Adrenal gland (tissue), 19 donors: Measurements from ENCODE around the gene RPS26. TPM values are rescaled to one million over a fixed set of nuclear protein-coding genes. Genes with fewer than 3 reads are reported as not detected.
A peak's percentile ranks its signal among the peaks of the same experiment; 100 is the strongest.

Experiments
- DNase-seq, 7 donors: peaks; one replicate each; pipeline ENCODE4 v3.0.0-alpha.2; 2019 to 2020
- H3K27ac ChIP-seq, 5 donors: fragments of 200-600 bp; sonication (generic) in 4 of 5; 1 replicate in 3 of 5; 2 replicates in 2 of 5; pipeline versions ENCODE4 v1.5.1 to v1.8.0; 2016 to 2020; ENCODE audit warnings: mild to moderate bottlenecking in 1 of 5
- H3K27me3 ChIP-seq: fragments of 200-600 bp; 2 replicates; pipeline ENCODE4 v1.8.0; 2021
- H3K36me3 ChIP-seq, 2 donors: fragments of 200-600 bp; replicated peaks in 1 of 2; 1 replicate in 1 of 2; 2 replicates in 1 of 2; pipeline versions ENCODE4 v1.5.1 to v1.8.0; 2018 to 2022
- H3K4me1 ChIP-seq, 2 donors: fragments of 200-600 bp; replicated peaks in 1 of 2; 1 replicate in 1 of 2; 2 replicates in 1 of 2; pipeline versions ENCODE4 v1.5.1 to v1.8.0; 2018 to 2021
- H3K4me3 ChIP-seq, 4 donors: fragments of 200-600 bp; sonication (generic) in 3 of 4; one replicate each; pipeline ENCODE4 v1.5.1; 2016 to 2018
- H3K9me3 ChIP-seq, 3 donors: fragments of 200-600 bp; sonication (generic) in 1 of 3; replicated peaks in 1 of 3; 1 replicate in 2 of 3; 2 replicates in 1 of 3; pipeline versions ENCODE4 v1.5.1 to v1.8.0; 2016 to 2021
- CTCF ChIP-seq, 6 experiments: fragments of 450-650 bp in 4 of 6; fragments of 200-600 bp in 2 of 6; sonication (generic) in 1 of 6; IDR thresholded peaks; 1 replicate in 5 of 6; 2 replicates in 1 of 6; pipeline versions ENCODE4 v1.5.1 to v1.8.0; 2016 to 2021; ENCODE audit warnings: antibody characterized with exemption in 6 of 6, mild to moderate bottlenecking in 2 of 6, moderate library complexity in 1 of 6
- POLR2A ChIP-seq, 2 donors: fragments of 450-650 bp; IDR thresholded peaks; one replicate each; pipeline ENCODE4 v1.6.1; 2017; ENCODE audit warnings: antibody characterized with exemption in 2 of 2, mild to moderate bottlenecking in 2 of 2, moderate library complexity in 1 of 2
- WGBS, 4 donors: extraction: QIAGEN DNeasy Blood & Tissue Kit in 2 of 4; methylation state at CpG; one replicate each; pipeline versions ENCODE4 v1.1.5 to v1.1.7; 2013 to 2017; 5-methylcytosine and 5-hydroxymethylcytosine counted together
- intact Hi-C, 2 donors: fragments of 100-400 bp; cut with DNase I; formaldehyde crosslinking; loops; one replicate each; pipeline versions ENCODE4 v1.14.1 to v1.15.0; 2022 to 2023
- long read RNA-seq, 10 donors: library from polyadenylated mRNA in 3 of 10; unstranded in 2 of 10; stranded (forward) in 1 of 10; transcript quantifications; one replicate each; pipeline ENCODE4 v2.0.0 and lab custom pipeline, GENCODE V29; 2021 to 2026
- polyA plus RNA-seq, 3 donors: library from polyadenylated mRNA; stranded (reverse); fragments of 200-250 nt in 2 of 3; fragments of 350-450 nt in 1 of 3; fragmentation: Illumina TruSeq in 1 of 3; extraction: RNeasy Lipid Tissue Mini Kit (QIAGEN cat#74804) in 1 of 3; gene quantifications; one replicate each; pipeline ENCODE4 v1.2.3, GENCODE V29; 2013 to 2014
- total RNA-seq, 9 donors: library from RNA; depleted of rRNA in 4 of 9; stranded (reverse); fragments of >200 nt in 4 of 9; fragments of 120-200 nt in 1 of 9; fragmentation: NEBNext Ultra II Directional in 1 of 9; extraction: Animal tissue kit (Norgen Biotek cat#: 25700) in 1 of 9; gene quantifications; one replicate each; pipeline versions ENCODE4 v1.1.0 to v1.2.4, GENCODE V29; 2013 to 2023
- donor health status: healthy with polysubstance abuse.
- donor health status: Bipolar disorder and iron deficiency.
- donor health status: DM: yes; HTN: yes; CAD: no.
- donor health status: DM: no; HTN: no; CAD: no.
- donor health status: DM: no; HTN: no; CAD: no.
- donor health status: DM: yes; HTN: yes; CAD: no.

RPS26 gene
- 1,000 to 10,000 TPM in 3 of 9 donors, 100 to 1,000 TPM in 3, 10 to 100 TPM in 3; 76.7 to 2,374 (median 441) TPM for total RNA-seq
- polyA plus RNA-seq = 1,000 to 10,000 TPM; 1,149 to 1,897 (median 1,249) TPM
- long read RNA-seq, donor 1, transcript RPS26-204 (4 exons, 1,140 nt) = major isoform, 20 of 33 reads
- long read RNA-seq, donor 1, partial matches to known transcripts = 11 of 33 reads
- long read RNA-seq, donor 1, other reads (novel, unspliced or antisense) = 0 of 33 reads
- long read RNA-seq, donor 2, transcript RPS26-204 (4 exons, 1,140 nt) = major isoform, 9 of 13 reads
- long read RNA-seq, donor 2, partial matches to known transcripts = 0 of 13 reads
- long read RNA-seq, donor 2, other reads (novel, unspliced or antisense) = 0 of 13 reads
- long read RNA-seq, donor 3, transcript RPS26-204 (4 exons, 1,140 nt) = major isoform, 21 of 27 reads
- long read RNA-seq, donor 3, partial matches to known transcripts = 5 of 27 reads
- long read RNA-seq, donor 3, other reads (novel, unspliced or antisense) = 0 of 27 reads
- long read RNA-seq, donor 4, transcript RPS26-204 (4 exons, 1,140 nt) = major isoform, 16 of 20 reads
- long read RNA-seq, donor 4, partial matches to known transcripts = 2 of 20 reads
- long read RNA-seq, donor 4, other reads (novel, unspliced or antisense) = 0 of 20 reads
- long read RNA-seq, donor 5, transcript RPS26-204 (4 exons, 1,140 nt) = major isoform, 13 of 17 reads
- long read RNA-seq, donor 5, partial matches to known transcripts = 1 of 17 reads
- long read RNA-seq, donor 5, other reads (novel, unspliced or antisense) = 2 of 17 reads
- long read RNA-seq, donor 6, transcript RPS26-204 (4 exons, 1,140 nt) = major isoform, 21 of 29 reads
- long read RNA-seq, donor 6, partial matches to known transcripts = 3 of 29 reads
- long read RNA-seq, donor 6, other reads (novel, unspliced or antisense) = 1 of 29 reads
- long read RNA-seq, donor 7, transcript RPS26-204 (4 exons, 1,140 nt) = major isoform, 16 of 17 reads
- long read RNA-seq, donor 7, partial matches to known transcripts = 0 of 17 reads
- long read RNA-seq, donor 7, other reads (novel, unspliced or antisense) = 0 of 17 reads
- long read RNA-seq, donor 8, transcript RPS26-204 (4 exons, 1,140 nt) = major isoform, 26 of 43 reads
- long read RNA-seq, donor 8, transcript RPS26-202 (3 exons, 1,204 nt) = minor isoform, 6 of 43 reads
- long read RNA-seq, donor 8, partial matches to known transcripts = 11 of 43 reads
- long read RNA-seq, donor 8, other reads (novel, unspliced or antisense) = 0 of 43 reads
- long read RNA-seq, donor 9, transcript RPS26-204 (4 exons, 1,140 nt) = major isoform, 7 of 24 reads
- long read RNA-seq, donor 9, transcript RPS26-202 (3 exons, 1,204 nt) = minor isoform, 5 of 24 reads
- long read RNA-seq, donor 9, partial matches to known transcripts = 12 of 24 reads
- long read RNA-seq, donor 9, other reads (novel, unspliced or antisense) = 0 of 24 reads
- long read RNA-seq, donor 10, transcript RPS26-204 (4 exons, 1,140 nt) = major isoform, 13 of 13 reads
- long read RNA-seq, donor 10, partial matches to known transcripts = 0 of 13 reads
- long read RNA-seq, donor 10, other reads (novel, unspliced or antisense) = 0 of 13 reads

- intact Hi-C loops = no loop called here
- H3K4me3 ChIP-seq = peak within 1 kb of the TSS; percentile 25 to 97 (median 50)
- WGBS, 4 donors = 0 to 1% (median 0%) methylated on average over 21 to 50 of the region's 50 CpGs
- H3K27ac ChIP-seq = peak within 1 kb of the TSS; percentile 47 to 99 (median 94)
- DNase-seq = peak; percentile 93 to 99 (median 98)
- H3K4me1 ChIP-seq = peaks cover 12 to 20% of the 10 kb centered on the region in 2 donors
- H3K36me3 ChIP-seq = peaks cover 0 to 32% of the 10 kb centered on the region in 2 donors
- TF ChIP-seq CTCF (IDR thresholded peaks at IDR 0.05) (peak; percentile 15 to 54 (median 31)), POLR2A (IDR thresholded peaks at IDR 0.05) (peak; percentile 95 to 97)
- H3K27me3 ChIP-seq = no peaks in the 10 kb centered on the region
- H3K9me3 ChIP-seq = no peaks in the 10 kb centered on the region
These were observed at the start of gene RPS26 for GRCh38 chr12:56041552-56042429. Gene RPS26 (plus strand): TSS chr12:56041918. CDS start chr12:56042167, 249 bp downstream.

- DNase-seq = no peak
- Histone ChIP-seq H3K4me1 (peaks cover 10 to 17% of the 10 kb centered on the region in 2 donors), H3K9me3 (no peaks in the 10 kb centered on the region), H3K27ac (no peak overlapping the region), H3K4me3 (no peak overlapping the region), H3K36me3 (peaks cover 0 to 69% of the 10 kb centered on the region in 2 donors), H3K27me3 (no peaks in the 10 kb centered on the region)
- 74 to 77% (median 75%) methylated on average over 4 of the region's 4 CpGs for WGBS, 4 donors
- TF ChIP-seq CTCF (IDR thresholded peaks at IDR 0.05) (no peak), POLR2A (IDR thresholded peaks at IDR 0.05) (no peak)
- intact Hi-C loops = loop anchor here (5.0 kb wide), 2 partner anchors 34 to 39 kb away; no protein-coding TSS in a partner anchor
These were observed 48.4 kb upstream of the RPS26 start for GRCh38 chr12:55993230-55993853.

- Histone ChIP-seq H3K4me3 (no peak overlapping the region), H3K4me1 (peaks cover 10 to 20% of the 10 kb centered on the region in 2 donors), H3K9me3 (no peaks in the 10 kb centered on the region), H3K27ac (peak overlapping the region in 1 of 5 donors; percentile 26), H3K27me3 (no peaks in the 10 kb centered on the region), H3K36me3 (peaks cover 0 to 48% of the 10 kb centered on the region in 2 donors)
- 68 to 73% (median 70%) methylated on average over 8 of the region's 8 CpGs for WGBS, 4 donors
- no peak for TF ChIP-seq POLR2A (IDR thresholded peaks at IDR 0.05)
- TF ChIP-seq CTCF (IDR thresholded peaks at IDR 0.05) = no peak
- intact Hi-C loops = loop anchor here in 1 of 2 donors (5.0 kb wide), 1 partner anchor 42 kb away; no protein-coding TSS in a partner anchor
- no peak for DNase-seq
These were observed 46.4 kb upstream of the RPS26 start for GRCh38 chr12:55995366-55995765.
